ENCODE data around the gene UTP20. TPM values are rescaled to one million over a fixed set of nuclear protein-coding genes. Genes with fewer than 3 reads are reported as not detected.

The UTP20 gene
- 12.3 to 19.4 TPM (median 18.0 TPM) in 5 replicates for total RNA-seq (2022; extraction: Qiagen RNA extraction; ENCODE audit: low read depth)

DNA sequence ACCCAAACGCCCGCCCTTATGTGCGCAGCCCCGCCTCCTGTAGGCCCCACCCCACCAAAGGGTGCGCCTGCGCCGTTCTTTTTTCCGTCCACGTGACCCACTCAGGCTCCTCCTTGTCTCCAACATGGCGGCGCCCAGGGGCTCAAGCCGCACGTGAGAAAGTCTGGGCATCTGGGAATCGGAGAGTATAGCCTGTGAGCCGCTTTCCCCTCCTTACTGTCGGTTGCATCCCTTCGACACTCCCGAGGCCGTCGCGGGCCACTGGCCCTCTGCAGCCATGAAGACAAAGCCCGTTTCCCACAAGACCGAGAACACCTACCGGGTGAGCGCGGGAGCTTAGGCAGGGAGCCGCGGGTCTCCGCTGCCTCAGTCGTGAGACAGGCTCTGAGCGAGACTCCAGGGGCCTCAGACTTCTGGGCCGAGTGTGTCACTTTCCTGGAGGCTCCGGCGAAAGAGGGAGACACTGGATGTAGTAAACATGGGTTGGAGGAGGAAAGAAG lies at the start of gene UTP20:
Gene UTP20, plus strand, starts transcription at position 100 of the 500 bp plus-strand sequence. Its CDS starts 178 bp downstream, at position 278.

GRCh38 chr12:101407436-101408345 lies 127.8 kb downstream of the UTP20 start, which contains the start of gene ARL1:
TSS of gene ARL1 (minus strand) at chr12:101407772. CDS start at chr12:101407645, 127 bp downstream.

Other genes with a start within 250 kb of the UTP20 start
- not detected in 5 replicates for gene SLC5A8, start 69.9 kb upstream of the UTP20 start, total RNA-seq (2022; extraction: Qiagen RNA extraction; ENCODE audit: low read depth)
- gene ARL1, start 127.7 kb downstream of the UTP20 start, total RNA-seq (2022; extraction: Qiagen RNA extraction; ENCODE audit: low read depth) = 64.7 to 68.3 TPM (median 66.1 TPM) in 5 replicates
- gene SPIC, start 195.2 kb downstream of the UTP20 start, total RNA-seq (2022; extraction: Qiagen RNA extraction; ENCODE audit: low read depth) = not detected in 5 replicates